ENCODE results near the gene NEURL1B.
A peak's percentile ranks its signal among the peaks of the same experiment; 100 is the strongest.
"Not testable (repeated sequence)": the region's sequence is repeated elsewhere in the genome, so short reads cannot be mapped to it uniquely, and the experiment has no call there.

NEURL1B gene

DNA sequence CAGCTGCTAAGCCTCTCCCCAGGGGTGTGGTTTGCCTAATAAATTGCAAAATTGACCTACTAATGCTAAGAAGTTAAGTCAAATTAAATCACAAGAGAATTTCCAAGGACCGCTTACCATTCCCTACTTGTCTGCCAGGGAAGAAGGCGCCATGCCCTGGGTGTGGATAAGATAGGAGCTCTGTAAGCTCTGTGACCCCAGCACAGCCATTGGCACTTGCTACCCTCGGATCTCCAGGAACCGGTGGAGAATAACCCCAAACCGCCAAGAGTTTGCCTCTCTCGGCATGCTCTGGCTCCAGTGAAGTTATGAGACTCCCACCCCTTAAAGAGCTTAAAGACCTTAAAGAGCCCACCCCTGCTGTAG is 58.9 kb downstream of the NEURL1B start:
- no peak for DNase-seq

DNA sequence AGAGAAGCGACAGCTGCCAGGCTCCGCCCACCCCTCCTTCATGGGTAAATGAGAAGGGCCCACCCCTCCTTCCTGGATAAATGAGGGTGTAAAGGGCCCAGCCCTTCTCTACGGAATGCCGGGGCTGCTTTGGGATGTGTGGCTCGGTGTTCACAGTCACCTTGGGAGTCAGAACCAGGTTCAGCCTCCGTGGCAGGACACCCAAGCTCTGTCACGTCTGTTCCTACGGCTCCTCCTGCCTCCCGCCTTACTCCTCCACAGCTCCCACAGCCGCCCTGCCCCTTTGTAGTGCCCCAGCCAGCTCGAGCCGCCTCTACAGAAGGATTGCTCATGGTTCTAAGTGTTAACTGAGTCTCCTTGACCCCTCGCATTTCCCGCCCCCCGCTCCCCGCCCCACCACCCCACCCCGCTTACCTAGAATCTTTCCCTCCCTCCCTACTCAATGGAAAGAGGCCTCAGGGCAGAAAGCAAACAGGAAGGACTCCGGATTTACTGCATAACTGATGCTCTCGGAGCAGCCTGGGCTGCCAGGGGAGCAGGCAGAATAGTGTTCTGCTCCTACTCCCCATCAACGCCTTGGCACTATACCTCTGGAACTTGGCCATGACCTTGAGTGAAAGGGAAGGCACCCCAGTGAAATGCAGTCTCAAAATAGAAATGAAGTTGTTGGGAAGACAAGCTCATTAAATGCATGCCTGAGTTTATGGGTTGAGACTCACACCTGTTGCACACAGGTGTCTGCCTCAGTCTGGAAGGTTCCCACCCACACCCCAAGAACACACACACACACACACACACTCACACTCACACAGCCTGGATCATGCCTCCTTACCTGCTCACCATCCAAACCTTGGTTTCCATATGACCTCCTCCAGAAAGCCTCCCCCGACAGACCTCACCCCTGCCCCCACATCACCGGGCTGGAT is 59.6 kb downstream of the NEURL1B start:
- DNase-seq, result no peak

DNA sequence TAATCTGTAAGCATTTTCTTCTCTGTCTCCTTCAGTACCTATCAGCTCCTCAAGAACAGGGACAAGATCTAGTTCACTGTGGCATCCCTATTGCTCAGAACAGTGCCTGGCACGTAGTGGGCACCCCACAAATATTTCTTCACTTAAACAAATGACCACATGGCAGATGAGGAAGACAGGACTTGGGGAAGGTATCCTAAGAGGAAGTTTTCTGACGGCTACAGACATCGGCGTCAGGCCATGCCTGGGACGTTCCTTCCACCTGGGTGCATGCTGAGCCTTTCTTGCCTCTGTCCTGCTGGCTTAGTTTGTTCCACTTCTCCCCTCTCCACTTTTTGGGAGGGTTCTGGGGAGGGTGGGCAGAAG is 60.2 kb downstream of the NEURL1B start:
- DNase-seq, result no peak

DNA sequence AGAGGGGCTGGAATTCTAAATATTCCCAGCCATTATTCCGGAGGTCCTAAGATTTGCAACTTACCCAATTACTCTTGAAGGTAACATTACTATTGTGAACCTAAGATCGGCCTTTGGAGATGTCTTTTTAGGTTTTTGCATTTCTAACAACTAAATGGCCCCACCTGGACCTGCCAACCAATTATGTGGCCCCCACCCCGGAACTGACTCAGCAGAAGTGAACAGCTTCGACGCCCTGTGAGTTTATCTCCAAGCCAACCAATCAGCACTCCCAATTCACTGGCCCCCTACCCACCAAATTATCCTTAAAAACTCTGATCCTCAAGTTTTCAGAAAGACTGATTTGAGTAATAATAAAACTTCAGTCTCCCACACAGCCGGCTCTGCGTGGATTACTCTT is 62.9 kb downstream of the NEURL1B start:
- DNase-seq, result no peak

DNA sequence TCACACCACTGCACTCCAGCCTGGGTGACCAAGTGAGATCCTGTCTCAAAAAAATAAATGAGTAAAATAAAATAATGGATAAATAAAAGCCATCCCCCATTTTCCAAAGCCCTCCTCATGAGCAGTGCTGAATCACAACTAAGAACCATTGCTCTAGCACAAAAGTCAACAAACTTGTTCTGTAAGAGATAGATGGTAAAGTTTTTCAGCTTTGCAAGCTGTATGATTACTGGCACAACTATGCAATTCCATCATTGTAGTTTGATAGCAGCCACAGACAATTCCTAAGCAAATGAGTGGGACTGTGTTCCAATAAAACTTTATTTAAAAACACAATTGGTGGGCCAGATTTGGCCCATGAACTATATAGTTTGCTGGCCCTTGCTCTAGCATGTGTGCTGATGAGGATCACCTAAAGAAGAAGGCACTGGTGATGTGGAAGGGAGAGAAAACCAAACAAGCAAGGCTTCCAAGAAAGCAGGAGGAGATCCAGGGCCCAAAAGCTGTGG is 64.6 kb downstream of the NEURL1B start:
- DNase-seq, result no peak

DNA sequence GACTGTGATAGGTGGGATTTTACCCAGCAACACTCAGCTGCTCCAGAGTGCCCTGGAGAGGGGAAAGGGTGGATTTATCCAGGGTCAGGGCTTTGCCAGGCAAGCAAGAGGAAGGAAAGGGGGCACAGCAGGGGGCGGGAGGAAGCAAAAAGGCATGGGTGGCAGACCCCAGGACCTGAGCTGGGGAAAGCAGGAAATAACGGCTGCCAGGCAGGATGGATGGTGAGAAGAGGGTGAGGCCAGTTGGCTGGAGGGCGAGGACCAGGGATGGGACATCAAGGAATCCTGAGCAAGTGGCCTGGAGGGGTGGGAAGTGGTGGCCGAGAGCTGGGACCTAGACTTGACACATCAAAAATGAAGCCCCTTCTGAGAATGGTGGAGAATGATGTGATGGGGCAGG is 65.7 kb downstream of the NEURL1B start:
- DNase-seq, result no peak

DNA sequence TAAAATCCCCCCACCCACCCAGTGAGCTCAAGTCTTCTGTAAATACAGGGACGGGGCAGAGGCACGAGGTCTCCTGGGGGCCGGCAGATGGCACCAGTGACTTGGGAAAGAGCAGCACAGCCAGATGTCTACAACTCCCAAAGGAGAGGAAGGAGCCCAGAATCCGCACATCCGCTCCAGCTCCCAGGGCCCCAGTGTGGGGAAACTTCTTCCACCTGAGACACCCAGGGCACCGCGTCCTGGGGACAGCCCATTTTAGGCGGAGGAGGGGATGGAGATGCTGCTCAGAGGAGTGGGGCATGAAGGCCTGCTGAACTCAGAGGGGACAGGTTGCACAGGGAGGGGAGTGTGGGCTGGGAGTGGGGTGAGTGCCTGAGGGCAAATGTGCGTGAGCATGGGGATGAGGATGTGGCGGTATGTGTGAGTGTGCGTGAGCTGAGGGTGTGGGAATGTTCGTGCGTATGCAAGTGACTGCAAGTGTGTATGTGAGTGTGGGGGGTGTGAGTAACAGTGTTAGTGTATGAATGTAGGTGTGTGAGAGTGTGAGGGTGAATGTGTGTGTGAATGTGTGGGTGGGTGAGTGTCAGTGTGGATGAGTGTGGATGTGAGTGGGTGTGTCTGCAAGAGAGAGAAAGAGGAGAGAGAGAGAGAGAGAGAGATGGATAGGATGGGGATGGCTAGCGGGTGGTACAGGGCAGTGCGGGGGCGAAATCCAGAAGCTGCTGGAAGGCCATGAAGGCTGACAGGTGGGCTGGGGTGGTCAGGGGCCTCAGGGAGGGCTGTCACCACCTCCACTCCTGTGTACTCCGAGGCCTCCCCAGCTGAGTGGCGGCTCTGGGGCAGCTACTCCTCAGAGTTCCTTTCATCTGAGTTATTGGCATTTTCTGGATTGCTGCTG is 66.5 kb downstream of the NEURL1B start:
- DNase-seq, result no peak

DNA sequence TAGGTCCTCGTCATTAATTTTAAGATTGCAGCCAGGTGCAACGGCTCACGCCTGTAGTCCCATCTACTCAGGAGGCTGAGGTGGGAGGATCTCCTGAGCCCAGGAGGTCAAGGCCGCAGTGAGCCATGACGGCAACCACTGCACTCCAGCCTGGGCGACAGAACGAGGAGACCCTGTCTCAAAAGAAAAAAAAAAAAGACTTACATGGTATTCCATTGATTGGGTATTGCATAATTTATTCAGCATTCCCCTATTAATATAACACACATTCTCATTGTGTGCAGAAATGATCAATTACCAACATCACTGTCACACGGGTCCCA is 67.1 kb downstream of the NEURL1B start:
- no peak for DNase-seq

DNA sequence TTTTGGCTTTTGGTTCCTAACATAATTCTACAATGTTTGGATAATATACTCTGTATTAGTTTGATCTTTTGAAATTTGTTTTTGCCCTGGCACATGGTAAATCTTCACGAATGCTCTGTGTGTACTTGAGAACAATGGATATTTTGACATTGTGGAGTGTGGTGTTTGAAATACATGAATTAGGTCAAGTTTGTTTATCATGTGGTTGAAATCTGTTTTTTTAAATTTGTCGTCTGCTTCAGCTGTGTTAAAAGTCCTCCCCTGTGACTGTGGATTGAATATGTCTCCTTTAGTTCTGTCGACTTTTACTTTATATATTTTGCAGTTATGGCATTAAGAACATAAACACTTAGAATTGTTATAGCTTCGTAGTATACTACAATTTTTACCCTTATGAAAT is 69.6 kb downstream of the NEURL1B start:
- no peak for DNase-seq

DNA sequence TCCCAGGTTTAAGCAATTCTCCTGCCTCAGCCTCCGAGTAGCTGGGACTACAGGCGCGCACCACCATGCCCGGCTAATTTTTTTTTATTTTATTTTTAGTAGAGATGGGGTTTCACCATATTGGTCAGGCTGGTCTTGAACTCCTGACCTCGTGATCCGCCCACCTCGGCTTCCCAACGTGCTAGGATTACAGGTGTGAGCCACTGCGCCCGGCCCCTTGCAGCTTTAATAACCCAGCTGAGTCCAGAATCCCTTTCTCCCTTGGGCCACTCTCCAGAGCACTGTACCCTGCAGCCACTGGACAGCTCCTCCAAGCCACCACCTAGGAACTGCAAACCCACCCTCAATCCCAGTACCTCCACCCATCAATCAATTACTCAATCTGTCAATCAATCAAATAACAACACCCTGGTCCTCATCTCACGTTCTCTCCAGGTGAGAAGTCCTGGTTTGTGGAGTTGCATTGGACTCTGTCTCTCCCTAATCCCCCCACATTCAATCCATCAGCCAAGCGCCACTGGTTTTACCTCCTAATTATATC is 70.3 kb downstream of the NEURL1B start:
- not testable (repeated sequence) for DNase-seq

DNA sequence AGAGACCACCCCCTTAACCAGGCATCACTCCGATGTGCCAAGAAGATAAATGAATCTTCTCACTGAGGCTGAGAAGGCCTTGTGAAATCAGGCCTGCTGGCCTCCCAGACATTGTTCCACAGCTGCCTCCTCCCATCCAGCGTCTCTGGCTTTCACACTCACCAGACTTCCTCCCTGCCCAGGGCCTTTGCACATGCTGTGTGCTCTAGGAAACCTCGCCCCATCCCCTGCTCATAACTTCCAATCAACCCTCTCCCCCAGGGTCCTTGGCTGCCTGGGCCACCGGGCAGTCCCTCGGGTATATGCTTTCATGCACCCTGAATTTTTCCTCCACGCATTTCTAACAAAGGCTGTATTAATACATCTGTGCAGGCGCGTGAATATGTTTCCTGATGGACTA is 71.5 kb downstream of the NEURL1B start:
- DNase-seq, result no peak

DNA sequence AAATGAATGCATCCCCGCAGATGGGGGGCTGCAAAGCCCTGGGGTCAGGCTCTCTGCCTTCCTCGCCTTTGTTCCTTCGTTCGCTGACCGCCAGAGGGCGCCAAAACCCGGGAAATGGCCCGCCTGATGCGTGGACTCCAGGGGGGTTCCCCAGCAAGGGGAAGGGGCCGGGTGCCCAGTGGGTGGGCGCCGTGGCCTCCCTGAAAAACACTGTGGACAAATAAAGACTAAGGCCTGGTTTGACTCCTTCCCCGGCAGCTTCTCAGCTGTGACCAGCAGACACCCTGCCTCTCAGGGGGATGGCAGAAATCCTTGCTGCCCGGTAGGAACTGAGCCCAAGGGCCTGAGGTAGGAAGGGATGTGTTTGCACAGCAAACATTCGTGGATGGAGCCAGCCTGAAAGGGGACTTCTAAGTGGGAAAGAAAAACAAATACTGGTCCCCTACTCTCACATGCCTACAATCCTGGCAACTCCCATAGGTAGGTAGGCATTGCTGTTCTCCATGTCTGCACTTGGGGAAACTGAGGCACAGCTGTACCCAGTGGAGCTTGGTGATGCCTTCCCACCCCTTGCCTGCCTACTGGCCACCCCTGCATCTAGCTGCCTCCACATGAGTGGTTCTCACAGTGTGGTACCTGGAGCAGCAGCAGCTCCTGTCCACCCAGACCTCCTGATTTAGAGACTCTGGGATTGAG is 72.2 kb downstream of the NEURL1B start:
- DNase-seq, result peak; percentile 77 to 83

DNA sequence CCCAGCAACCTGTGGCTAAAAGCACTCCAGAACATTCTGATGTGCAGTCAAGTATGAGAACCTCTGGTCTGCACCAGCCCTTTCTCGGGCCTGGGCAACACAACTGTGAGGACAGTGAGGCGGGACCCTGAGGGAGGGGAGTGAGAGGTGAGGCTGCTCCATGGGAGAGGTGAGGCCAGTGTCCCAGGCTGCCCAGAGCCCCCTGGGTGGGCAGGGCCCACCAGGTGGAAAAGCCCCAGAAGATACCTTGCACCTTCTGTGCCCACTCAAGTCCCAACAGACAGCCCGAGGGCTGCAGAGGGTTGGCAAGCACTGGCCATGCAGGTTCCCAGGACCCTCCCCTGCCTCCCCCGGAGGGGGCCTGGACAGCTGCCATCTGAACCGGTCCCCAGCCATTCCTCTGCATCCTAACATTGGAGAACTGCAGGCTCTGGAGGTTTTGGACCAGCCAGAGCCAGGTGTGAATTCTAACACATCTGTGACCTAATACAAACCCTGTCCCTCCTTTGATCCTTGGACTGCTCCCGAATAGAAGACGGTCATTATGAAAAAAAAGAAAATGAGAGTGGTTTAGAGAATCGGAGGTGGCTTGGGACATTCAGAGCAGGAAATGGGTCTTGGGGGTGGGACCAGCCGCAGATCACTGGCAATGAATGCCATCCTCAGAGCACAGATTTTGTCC is 72.9 kb downstream of the NEURL1B start:
- DNase-seq, result no peak

DNA sequence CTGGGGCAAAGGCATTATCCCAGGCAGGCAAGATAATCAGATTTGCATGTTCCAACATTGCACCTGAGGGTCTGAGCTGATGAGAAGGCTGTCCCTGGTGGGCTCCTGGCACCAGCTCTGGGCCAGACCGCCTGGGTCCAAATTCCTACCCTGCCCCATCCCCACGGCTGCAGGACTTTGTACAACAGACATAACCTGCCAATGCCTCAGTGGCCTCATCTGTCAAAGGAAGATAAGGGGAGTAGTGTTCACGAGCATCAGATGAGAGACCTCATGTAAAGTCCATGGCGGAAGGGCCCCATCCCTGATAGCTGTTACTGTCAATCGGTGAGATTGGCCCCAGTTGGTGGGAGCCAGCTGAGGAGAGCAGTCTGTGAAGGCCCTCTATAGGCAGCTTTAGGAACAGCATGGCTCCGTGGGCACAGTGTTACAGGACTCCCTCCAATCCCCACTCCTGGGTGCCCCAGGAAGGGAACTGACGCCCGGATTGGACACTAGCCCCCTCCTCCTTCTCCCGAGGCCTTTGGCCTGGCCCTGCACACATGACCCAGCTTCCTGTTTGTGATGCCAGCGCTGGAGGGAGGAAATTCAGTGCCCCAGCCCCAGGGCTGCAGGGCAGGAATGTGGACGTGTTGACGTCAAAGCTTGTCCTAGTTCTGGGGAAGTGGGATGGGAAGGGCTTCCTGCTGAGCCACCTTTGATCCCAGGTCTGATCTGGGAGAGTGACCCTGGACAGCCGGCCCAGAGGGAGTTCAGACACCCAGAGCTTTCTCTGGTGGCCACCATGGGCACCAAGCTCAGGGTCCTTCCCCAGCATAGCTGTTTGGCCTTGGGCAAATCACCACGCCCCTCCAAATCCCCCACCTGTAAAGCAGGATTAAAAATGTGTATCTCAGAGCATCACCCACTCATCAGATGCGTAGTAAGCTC is 73.7 kb downstream of the NEURL1B start:
- peak; percentile 75 to 76 for DNase-seq

DNA sequence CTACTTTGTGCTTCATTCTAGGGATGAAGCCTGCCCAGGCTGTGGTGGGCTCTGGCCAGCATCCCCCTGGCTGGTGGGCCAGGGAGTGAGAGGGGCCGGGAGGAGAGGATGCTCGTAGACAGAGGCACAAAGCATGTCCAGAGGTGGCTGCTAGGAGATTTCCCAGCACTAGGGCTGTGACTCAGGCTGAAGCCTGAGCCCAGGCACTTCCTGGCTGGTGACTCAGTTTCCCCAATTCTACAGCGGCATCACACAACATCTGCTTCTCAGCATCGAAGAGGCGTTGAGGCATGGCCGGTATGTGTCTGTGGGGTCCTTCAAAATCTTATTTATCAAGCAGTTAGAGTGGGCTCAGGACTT is 74.3 kb downstream of the NEURL1B start:
- DNase-seq, result no peak

DNA sequence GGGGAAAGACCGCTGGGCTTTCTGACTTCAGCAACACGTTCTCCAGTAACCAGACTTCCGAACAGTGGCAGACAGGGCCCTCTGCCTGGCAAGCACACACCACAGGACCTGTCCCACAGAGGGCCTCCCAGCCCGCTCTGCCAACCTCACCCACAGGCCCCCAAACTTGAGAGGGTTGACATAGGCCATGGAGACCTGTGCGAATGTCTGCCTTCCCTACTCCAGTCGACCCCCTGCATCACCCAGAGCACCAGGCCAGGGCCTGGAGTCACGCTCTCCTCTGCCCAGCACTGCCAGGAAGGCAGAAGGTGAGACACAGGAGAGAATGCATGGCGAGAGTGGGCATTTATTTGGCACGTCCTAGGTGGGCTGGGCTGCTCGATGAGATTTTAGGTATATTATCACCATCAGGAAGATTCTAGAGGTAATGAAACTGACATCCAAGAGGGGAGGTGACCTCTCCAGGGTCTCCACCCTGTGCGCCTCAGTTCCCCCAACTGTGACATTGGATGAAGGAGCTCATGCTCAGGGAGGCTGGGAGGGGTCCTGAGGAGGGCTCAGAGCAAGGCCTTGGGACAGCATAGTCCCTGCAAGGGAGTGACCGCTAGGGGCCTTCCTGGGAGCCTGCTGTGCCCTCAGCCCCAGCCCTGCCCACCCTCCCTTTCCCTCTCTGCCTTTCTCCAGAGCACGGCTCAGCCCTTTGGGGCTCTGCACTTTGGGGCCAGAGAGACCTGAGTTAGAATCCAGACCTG is 75.0 kb downstream of the NEURL1B start:
- DNase-seq, result no peak

DNA sequence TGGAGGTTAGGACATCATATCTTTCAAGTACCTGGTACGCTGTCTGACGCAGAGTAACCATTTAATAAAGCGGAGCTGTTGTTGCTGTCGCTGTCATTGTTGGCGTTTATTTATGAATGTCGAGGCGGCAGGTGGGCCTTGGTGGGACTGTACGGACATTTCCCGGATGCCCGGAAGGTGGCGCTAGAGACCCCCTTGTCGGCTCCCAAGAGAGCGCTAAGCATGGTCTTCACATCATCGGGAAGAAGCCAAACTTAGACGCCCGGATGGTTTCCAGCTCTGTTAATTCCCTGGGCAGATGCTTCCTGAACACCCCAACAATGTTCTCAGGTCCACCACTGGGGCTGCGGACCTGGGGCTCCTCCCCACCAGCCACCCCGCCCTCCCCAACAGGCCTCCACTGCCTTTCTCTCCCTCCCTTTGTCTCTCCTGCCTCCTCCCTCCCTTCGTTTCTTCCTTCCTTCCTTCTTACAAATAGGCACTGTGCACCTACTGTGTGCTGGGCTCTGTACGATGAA is 75.8 kb downstream of the NEURL1B start:
- peak; percentile 87 for DNase-seq

DNA sequence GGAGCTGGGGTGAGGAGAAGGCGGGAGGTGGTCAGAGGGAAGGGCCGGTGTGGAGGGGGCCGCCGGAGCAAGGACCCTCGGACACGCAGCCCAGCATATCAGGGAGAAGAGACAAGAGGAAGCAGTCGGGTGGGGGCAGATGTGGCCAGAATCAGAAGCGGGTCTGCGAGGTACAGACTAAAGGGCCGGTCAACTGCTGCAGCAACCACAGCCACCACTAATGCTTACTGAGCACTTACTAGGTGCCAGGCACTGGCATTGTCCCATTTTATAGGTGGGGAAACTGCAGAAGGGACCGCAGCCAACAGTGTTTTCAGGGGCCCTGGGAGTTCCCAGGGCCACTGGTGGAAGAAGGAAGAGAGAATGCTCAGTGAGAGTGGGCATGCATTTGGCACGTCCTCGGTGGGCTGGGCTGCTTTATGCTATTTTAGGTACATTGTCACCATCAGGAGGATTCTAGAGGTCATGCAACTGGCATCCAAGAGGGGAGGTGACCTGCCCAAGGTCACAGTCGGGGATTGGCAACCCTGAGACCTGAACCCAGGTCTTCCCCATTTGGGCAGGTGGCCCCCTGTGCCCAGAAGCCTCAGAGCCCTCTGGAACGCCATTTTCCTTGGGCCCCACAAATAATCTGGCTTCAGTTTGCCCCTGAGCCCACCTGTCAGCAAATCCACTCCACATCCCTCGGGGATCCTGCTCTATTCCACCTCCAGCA is 76.6 kb downstream of the NEURL1B start:
- no peak for DNase-seq

DNA sequence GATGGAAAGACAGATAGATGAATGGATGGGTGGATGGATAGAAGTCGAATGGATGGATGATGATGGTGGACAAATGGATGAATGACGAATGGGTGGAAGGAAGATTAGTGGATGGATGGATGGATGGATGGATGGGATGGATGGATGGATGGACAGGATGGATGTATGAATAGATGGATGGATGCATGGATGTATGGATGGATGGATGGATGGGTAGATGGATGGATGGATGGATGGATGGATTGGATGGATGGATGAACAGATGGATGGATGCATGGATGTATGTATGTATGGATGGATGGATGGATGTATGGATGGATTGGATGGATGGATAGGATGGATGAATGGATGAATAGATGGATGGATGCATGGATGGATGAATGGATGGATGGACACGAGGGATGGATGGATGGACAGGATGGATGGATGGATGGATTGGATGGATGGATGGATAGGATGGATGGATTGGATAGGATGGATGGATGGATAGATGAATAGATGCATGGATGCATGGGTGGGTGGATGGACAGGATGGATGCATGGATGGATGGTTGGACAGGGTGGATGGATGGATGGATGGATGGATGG is 77.6 kb downstream of the NEURL1B start:
- DNase-seq, result no peak

All from stimulated activated CD4-positive, alpha-beta T cell treated with anti-CD3 and anti-CD28 coated beads, Interleukin-2, amount 100 ng/mL, for 24 hours (primary cell).